22Rv1 (cell line): ENCODE measurements around the gene POMGNT2.

Experiments
- H3K27ac ChIP-seq: fragments of 450-650 bp; 2 replicates; pipeline ENCODE4 v1.5.1; 2017
- CTCF ChIP-seq: fragments of 450-650 bp; IDR thresholded peaks from 2 replicates; pipeline ENCODE4 v1.5.1; 2017; ENCODE audit warnings: mild to moderate bottlenecking
- ZFX ChIP-seq: fragments of 450-650 bp; IDR thresholded peaks from 2 replicates; pipeline ENCODE4 v1.6.1; 2017; ENCODE audit warnings: antibody characterized with exemption, borderline replicate concordance

The POMGNT2 gene

GRCh38 chr3:43104039-43104438 lies 1.8 kb downstream of the POMGNT2 start:
- TF ChIP-seq CTCF (no peak), ZFX (no peak)
- no peak overlapping the region for H3K27ac ChIP-seq

GRCh38 chr3:43102773-43103480 lies 3.0 kb downstream of the POMGNT2 start:
- TF ChIP-seq ZFX (no peak), CTCF (no peak)
- H3K27ac ChIP-seq = no peak overlapping the region

DNA sequence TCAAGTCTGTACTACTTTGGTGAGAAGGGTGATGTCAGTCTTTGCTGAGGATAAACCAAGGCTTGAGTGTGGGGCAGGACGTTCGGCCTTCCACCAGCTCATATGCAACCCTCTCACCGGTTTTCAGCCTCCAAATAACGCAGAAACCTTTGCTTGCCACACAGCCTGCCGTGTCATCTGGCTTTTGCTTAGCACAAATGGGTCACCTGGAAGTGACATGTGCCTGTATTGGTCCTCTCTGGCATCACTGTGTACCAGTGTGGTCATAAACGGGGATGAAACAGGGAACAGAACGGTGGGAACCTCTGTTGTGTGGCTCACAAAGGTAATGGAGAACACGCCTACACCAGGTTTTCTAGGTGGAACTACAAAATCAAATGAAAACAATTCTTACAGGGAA lies 7.1 kb downstream of the POMGNT2 start:
- TF ChIP-seq CTCF = no peak
- no peak for TF ChIP-seq ZFX
- H3K27ac ChIP-seq = no peak overlapping the region

DNA sequence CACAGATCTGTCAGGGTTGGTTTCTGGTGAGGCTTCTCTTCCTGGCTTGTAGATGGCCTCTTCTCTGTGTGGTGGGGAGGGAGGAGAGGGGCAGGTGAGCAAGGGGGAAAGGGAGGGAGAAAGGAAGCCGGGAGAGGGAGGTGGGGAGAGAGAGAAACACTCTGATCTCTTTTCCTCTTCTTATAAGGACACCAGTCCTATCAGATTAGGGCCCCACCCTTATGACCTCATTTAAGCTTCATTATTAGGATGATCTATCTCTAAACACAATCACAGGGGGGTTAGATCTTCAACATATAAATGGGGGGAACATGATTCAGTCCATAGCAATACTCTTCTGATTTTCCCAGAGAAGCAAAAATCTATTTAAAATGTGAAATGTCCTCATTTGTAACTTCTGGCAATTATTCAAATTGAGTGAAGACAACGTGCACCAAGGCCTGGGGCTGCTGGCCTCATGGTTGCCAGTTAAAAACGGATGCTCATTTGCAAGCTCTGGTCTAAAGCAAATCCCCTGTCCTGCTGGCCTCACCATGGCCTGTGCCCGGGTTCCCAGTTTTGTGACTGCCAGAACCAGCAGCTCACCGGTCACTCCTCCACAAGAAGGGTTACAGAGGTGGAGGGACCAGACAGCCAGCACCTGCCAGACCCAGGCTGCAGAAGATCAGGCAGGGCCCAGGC lies 8.3 kb downstream of the POMGNT2 start:
- TF ChIP-seq CTCF (no peak), ZFX (no peak)
- H3K27ac ChIP-seq = no peak overlapping the region

GRCh38 chr3:43096761-43097160 lies 9.1 kb downstream of the POMGNT2 start:
- H3K27ac ChIP-seq = no peak overlapping the region
- no peak for TF ChIP-seq CTCF
- no peak for TF ChIP-seq ZFX

GRCh38 chr3:43095370-43095769 lies 10.5 kb downstream of the POMGNT2 start:
- no peak overlapping the region for H3K27ac ChIP-seq

More at GRCh38 chr3:43095370-43095769, 10.5 kb downstream of the POMGNT2 start:
- TF ChIP-seq CTCF = no peak
- no peak for TF ChIP-seq ZFX
